Cardiac septum (tissue), 1 donor: ENCODE data around the gene EPS15. TPM values are rescaled to one million over a fixed set of nuclear protein-coding genes. Genes with fewer than 3 reads are reported as not detected.
"Not testable (repeated sequence)": the region's sequence is repeated elsewhere in the genome, so short reads cannot be mapped to it uniquely, and the experiment has no call there.

Experiments
- DNase-seq: peaks from one replicate; pipeline ENCODE4 v3.0.0-alpha.2; 2020; ENCODE audit warnings: low spot score
- intact Hi-C: fragments of 100-400 bp; cut with DNase I; formaldehyde crosslinking; loops from one replicate; pipeline ENCODE4 v1.14.0; 2022
- total RNA-seq: library from RNA; stranded (reverse); fragmentation: NEBNext Ultra II Directional; extraction: Animal tissue kit (Norgen Biotek cat#: 25700); gene quantifications from one replicate; pipeline ENCODE4 v1.2.1, GENCODE V29; 2021
- donor health status: DM: no; HTN: no; CAD: no.

Gene EPS15
- total RNA-seq, 1 donor from 2014 or later, result 46.6 TPM

DNA sequence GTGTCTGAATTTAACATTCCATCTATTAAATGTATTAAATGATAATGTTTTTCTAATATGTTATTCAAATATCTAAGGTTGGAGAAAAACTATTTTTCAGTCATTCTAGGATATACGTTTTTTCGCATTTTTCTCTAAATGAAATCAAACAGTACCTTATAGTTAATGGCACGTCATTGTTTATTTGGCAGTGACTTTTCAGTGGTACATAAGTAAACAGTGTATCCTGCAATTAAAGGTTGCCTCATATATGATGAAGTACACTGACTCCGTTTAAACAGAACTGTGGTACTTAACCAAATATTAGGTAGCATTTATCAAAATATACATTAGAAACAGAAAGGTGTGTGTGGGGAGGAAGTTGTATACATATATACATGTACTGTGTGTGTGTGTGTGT lies 79.2 kb downstream of the EPS15 start:
- DNase-seq, result no peak
- intact Hi-C loops, result no loop called here

- DNase-seq, result no peak
- intact Hi-C loops, result no loop called here
These were observed 80.0 kb downstream of the EPS15 start for GRCh38 chr1:51439053-51439452.

GRCh38 chr1:51437391-51437790 lies 81.7 kb downstream of the EPS15 start:
- intact Hi-C loops, DNase-seq: not testable (repeated sequence)

DNA sequence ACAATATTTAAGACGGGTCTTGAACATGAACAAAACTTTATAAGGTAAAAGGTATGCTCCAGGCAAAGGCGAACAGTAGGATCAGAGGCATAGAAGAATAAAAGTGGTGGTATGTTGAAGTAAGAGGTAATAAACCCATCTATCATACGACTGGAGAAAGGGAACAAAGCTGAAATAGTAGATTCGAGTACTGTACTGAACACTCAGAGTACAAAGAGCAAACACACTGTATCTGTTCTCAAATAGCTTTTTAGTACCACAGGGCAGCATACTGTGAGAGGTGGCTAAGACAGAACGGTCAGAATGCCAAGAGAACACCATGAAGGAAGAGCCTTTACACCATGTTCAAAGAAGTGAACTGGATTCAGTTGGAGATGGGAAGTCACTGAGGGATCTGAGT lies 83.2 kb downstream of the EPS15 start:
- no peak for DNase-seq
- intact Hi-C loops, result no loop called here

DNA sequence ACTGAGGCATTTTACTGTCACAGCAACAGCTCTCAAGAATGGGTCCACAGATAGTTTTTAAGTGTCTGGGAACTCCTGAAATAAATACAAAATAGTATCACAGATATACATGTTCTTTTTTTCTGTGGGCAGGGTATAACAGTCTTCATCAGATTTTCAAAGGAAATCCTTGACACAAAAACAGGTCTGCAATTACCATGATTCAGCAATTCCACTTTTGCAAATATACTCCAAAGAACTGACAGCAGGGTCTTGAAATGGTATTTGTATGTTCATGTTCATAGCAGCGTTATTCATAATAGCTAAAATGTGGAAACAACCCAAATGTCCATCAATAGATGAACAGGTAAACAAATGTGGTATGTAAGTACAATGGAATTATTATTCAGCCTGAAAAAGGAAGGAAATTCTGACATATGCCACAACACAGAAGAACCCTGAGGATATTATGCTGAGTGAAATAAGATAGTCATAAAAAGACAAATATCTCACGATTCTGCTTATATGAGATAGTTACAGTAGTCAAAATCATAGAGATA lies 85.0 kb downstream of the EPS15 start:
- no peak for DNase-seq
- intact Hi-C loops, result no loop called here

DNA sequence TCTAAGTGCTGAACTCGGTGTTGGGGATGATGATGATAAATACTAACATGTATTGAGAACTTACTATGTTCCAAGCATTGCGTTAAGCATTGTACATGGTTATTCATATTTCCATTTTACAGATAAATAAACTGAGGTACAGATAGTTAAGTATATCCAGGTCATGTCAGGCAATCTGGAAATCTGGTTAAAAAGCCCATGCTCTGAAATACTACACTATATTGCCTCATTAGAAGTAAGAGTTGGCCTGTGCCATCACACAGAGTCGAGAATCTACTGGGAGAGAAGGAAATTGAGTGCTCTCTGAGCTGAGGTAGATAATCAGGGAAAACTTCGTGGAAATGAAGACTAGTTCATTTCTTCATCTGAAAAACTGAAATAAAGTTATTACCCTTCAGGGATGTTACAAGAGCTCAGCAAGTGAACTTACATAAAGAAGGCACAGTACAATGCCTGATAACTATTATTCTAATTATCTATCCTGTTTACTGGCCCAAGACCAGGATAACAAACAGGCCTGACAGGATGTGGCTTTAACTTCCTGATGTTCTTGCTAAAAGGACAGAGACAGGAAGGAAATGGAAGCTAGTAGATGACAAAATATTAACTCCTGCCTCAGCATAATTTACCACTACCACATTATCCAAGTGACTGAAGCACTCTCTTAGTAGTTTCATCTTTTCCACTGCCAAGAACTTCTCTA lies 85.6 kb downstream of the EPS15 start:
- intact Hi-C loops, result no loop called here
- DNase-seq, result no peak

DNA sequence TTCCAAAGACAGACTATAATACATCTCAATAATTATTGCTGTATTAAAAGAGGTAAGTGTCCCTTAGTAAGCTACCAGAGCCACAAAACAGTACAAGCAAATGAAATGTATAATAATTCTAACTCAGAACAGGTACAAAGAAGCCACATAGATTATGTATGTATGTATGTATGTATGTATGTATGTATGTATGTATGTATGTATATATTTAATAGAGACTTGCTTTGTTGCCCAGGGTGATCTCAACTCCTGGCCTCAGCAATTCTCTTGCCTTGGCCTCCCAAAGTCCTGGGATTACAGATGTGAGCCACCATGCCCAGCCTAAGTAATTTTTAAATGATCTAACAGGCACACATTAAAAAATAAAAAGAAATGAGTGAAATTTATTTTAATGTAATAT lies 86.9 kb downstream of the EPS15 start:
- intact Hi-C loops, result no loop called here
- DNase-seq, result no peak

GRCh38 chr1:51427438-51427837 lies 91.6 kb downstream of the EPS15 start:
- intact Hi-C loops, result no loop called here
- no peak for DNase-seq

GRCh38 chr1:51425955-51426354 lies 93.1 kb downstream of the EPS15 start:
- intact Hi-C loops, result no loop called here
- no peak for DNase-seq

GRCh38 chr1:51425273-51425672 lies 93.8 kb downstream of the EPS15 start:
- DNase-seq, result no peak
- intact Hi-C loops, result no loop called here

- no peak for DNase-seq
These were observed 95.8 kb downstream of the EPS15 start for GRCh38 chr1:51423073-51423821.

DNA sequence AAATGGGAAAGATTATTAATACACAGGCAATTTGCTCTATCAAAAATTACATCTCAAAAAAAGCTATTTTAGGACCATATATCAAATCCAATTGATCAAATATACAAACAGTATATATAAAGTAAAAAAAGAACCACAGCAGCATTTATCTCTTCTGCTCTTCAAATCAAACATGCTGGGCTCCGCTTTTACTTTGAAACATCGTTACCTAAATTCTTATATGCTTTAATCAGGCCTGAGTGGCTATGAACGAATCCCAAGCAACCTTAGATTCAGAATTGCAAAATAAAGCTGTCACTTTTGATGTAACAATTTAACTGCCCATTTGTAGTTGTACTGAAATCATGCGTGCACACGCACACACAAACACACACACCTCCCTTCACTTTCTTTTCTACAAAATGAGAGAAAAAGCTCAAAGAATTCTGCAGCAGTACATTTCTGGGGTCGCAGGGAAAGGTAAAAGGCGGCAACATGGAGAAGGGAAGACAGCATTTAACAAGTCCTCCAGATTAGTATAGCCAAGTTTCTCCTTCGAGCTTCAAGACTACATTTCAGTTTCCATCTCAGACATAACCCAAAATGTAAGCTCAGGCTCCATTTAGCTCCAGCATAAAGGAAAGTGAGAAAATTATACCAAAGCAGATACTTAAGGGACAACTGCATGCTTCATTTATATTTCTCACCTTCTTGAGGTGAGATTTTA lies 96.5 kb downstream of the EPS15 start:
- intact Hi-C loops, result no loop called here

More at GRCh38 chr1:51423073-51423821, 95.8 kb downstream of the EPS15 start:
- intact Hi-C loops, result no loop called here

GRCh38 chr1:51421964-51422363 lies 97.1 kb downstream of the EPS15 start:
- DNase-seq, result no peak
- intact Hi-C loops, result no loop called here

More for the DNA sequence above, 96.5 kb downstream of the EPS15 start:
- no peak for DNase-seq

- intact Hi-C loops, result no loop called here
- DNase-seq, result no peak
These were observed 98.0 kb downstream of the EPS15 start for GRCh38 chr1:51420867-51421627.

DNA sequence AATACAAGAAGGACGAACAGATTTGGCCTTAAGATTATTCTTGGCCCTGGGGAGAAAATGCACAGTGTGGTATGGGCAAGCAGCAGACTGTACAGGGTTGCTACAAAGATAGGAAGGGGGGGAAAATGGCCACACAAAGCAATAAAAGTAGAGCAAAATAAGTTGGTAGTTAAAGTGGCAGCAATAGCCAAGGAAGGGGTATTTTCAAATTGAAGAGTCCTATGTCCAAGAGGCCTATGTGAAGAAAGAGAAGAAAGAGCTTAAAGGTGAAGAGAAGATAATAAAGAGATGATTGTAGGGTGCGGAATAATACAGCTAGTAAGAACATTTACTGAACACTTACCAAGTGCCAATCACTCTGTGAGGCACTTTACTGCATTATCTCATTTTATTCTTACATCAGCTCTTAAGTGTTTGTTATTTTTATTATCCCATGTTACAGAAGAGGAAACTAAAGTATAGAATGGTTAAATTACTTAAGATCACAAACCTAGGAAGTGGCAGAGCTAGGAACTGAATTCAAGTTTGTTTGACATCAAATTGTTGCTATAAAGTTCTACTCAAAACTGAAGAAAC lies 100.6 kb downstream of the EPS15 start:
- intact Hi-C loops, result loop anchor here (5.0 kb wide), 1 partner anchor 99 kb away; the partner anchor contains the start of gene EPS15
- no peak for DNase-seq

DNA sequence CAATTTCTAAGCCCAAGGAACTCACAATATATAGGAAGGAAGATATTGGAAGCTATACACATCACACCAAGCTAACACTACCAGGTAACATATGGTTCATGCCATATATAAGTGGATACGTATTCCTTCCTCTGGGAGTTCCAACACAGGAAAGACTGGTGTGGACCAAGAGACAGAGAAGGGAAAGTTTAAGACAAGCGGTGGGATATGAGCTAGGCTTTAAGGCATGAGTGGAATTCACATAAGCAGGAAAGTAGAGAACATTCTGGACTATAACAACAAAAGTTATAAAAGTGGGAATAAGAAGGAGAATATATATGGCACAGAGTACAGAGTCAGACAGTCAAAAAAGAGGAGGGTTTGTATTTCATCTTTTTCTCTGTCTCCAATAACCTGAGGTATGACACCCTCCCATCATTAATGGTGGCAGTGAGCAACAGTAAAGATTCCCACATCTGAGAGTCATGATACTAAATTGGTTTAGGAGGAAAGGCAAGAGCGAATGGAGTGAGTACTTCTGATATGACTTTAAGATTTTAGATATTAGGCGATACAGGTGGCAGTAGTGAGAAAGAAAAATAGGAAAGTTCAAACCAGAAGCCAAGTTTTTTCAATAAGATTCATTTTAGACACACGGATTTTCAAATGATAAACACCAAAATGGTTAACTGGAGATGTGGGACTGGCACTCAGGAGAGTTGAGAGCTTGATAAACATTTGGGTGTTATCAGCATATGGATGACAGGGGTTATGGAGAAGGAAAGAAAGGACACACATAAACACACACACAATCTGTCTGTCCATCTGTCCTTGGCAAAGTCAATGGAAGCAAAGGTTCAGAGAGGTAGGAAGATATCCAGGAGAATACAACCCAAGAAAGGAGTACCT lies 101.3 kb downstream of the EPS15 start:
- intact Hi-C loops, result loop anchor here (5.0 kb wide), 1 partner anchor 100 kb away; the partner anchor contains the start of gene EPS15
- DNase-seq, result no peak

DNA sequence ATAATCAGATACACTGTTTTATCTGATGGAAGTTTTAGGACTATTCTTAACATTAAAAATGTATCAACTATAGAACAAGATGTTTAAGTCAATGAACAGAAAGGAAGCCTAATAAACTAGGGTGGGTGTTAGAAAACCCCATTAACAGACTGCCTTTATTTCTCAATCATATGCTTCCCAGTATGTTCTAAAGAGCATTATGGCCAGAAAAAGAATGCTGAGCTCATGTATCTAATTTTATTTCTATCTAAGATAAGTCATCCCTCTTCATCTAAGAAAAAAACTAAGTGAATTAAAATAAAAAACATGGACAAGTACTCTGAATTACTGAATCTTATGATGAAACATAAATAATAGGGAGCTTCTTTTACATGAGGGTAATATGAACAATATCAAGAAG lies 102.2 kb downstream of the EPS15 start:
- intact Hi-C loops, result loop anchor here (5.0 kb wide), 1 partner anchor 100 kb away; the partner anchor contains the start of gene EPS15
- DNase-seq, result no peak

GRCh38 chr1:51415963-51416362 lies 103.1 kb downstream of the EPS15 start:
- DNase-seq, result no peak
- intact Hi-C loops, result loop anchor here (5.0 kb wide), 1 partner anchor 101 kb away; the partner anchor contains the start of gene EPS15
